WI38 (cell line): ENCODE results near the gene TOX2.

Source experiments
- H3K4me3 ChIP-seq: 2 replicates; pipeline ENCODE4 v1.5.1; 2011; ENCODE audit warnings: low read depth, mild to moderate bottlenecking, control low read depth, low read length
- TF ChIP-seq, protein P1 (sequence below): IDR thresholded peaks from 2 replicates; pipeline ENCODE4 v1.5.1; 2012; ENCODE audit warnings: low read depth, mild to moderate bottlenecking, control low read depth, low read length

TOX2 gene

GRCh38 chr20:44091026-44091425 lies 176.4 kb downstream of the TOX2 start:
- H3K4me3 ChIP-seq: no peak overlapping the region
- TF ChIP-seq, protein P1, sequence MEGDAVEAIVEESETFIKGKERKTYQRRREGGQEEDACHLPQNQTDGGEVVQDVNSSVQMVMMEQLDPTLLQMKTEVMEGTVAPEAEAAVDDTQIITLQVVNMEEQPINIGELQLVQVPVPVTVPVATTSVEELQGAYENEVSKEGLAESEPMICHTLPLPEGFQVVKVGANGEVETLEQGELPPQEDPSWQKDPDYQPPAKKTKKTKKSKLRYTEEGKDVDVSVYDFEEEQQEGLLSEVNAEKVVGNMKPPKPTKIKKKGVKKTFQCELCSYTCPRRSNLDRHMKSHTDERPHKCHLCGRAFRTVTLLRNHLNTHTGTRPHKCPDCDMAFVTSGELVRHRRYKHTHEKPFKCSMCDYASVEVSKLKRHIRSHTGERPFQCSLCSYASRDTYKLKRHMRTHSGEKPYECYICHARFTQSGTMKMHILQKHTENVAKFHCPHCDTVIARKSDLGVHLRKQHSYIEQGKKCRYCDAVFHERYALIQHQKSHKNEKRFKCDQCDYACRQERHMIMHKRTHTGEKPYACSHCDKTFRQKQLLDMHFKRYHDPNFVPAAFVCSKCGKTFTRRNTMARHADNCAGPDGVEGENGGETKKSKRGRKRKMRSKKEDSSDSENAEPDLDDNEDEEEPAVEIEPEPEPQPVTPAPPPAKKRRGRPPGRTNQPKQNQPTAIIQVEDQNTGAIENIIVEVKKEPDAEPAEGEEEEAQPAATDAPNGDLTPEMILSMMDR: no peak

GRCh38 chr20:44092551-44093248 lies 178.0 kb downstream of the TOX2 start:
- H3K4me3 ChIP-seq: no peak overlapping the region
- TF ChIP-seq, protein P1: no peak; the same call in 1 of the 2 replicates

GRCh38 chr20:44093249-44093582 lies 178.6 kb downstream of the TOX2 start:
- no peak overlapping the region for H3K4me3 ChIP-seq
- TF ChIP-seq, protein P1: no peak

GRCh38 chr20:44095831-44096230 lies 181.2 kb downstream of the TOX2 start:
- TF ChIP-seq, protein P1: no peak
- no peak overlapping the region for H3K4me3 ChIP-seq

- no peak overlapping the region for H3K4me3 ChIP-seq
- TF ChIP-seq, protein P1: no peak
These were observed 183.0 kb downstream of the TOX2 start for GRCh38 chr20:44097521-44098255.

DNA sequence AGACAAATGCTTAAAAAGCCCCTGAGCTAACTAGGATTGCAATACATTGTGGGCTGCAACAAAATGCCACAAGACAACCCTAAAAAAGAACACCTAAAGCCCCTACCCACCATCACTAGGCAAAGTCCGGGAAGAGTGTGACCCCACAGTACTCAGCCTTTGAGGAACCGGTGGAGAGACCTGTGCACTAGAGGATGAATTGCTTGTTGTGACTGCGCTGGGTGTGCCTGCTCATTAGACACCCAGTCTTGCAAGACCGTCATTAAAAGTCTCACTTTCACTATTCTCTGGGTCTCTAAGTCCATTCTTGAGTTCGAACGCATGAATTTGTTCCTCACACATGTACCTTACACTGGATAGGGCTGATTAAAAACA lies 183.6 kb downstream of the TOX2 start:
- TF ChIP-seq, protein P1: no peak
- H3K4me3 ChIP-seq: no peak overlapping the region

DNA sequence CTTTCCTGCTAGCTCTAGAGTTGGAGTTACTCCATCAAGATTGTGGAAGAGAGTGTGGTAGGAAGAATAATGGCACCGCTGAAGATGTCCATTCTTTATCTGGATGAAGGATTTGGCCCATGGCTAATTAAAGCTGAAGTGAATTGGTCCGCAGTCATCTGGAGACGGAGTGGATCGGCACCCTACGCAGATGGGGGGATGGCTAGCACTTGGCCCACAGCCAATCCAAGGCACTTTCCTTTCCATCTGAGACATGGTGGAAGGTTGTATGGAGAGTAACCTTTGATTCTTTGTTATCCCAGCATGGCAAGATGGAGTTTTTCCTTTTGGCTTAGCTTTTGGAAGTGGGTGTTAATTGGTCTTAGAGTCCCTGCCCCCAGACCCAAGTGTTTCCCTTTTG lies 184.0 kb downstream of the TOX2 start:
- TF ChIP-seq, protein P1: no peak
- H3K4me3 ChIP-seq: no peak overlapping the region
